SJSA1 (cell line): ENCODE measurements around the gene GSS. TPM values are rescaled to one million over a fixed set of nuclear protein-coding genes. Genes with fewer than 3 reads are reported as not detected.

ENCODE experiments used
- DNase-seq, 2 experiments: peaks; one replicate each; pipeline ENCODE4 v3.0.0-alpha.2; 2015 to 2020; ENCODE audit warnings: low spot score in 2 of 2, low read depth in 1 of 2
- H3K27ac ChIP-seq: fragments of 250-450 bp; sonication (Bioruptor Pico); 2 replicates; pipeline ENCODE4 v1.5.1; 2020; ENCODE audit warnings: mild to moderate bottlenecking, moderate library complexity
- H3K27me3 ChIP-seq: fragments of 250-450 bp; sonication (Bioruptor Pico); replicated peaks from 2 replicates; pipeline ENCODE4 v1.5.1; 2020; ENCODE audit warnings: mild to moderate bottlenecking, moderate library complexity
- H3K36me3 ChIP-seq: fragments of 250-450 bp; sonication (Bioruptor Pico); 2 replicates; pipeline ENCODE4 v1.5.1; 2020; ENCODE audit warnings: mild to moderate bottlenecking
- H3K4me1 ChIP-seq: fragments of 250-450 bp; sonication (Bioruptor Pico); replicated peaks from 2 replicates; pipeline ENCODE4 v1.6.1; 2021; ENCODE audit warnings: mild to moderate bottlenecking
- H3K4me3 ChIP-seq: fragments of 250-450 bp; sonication (Bioruptor Pico); 2 replicates; pipeline ENCODE4 v1.5.1; 2020; ENCODE audit warnings: mild to moderate bottlenecking
- H3K9me3 ChIP-seq: fragments of 250-450 bp; sonication (Bioruptor Pico); replicated peaks from 2 replicates; pipeline ENCODE4 v1.5.1; 2020; ENCODE audit warnings: mild to moderate bottlenecking
- total RNA-seq: library from RNA; depleted of rRNA; stranded (reverse); fragments of >200 nt; shearing (Covaris generic); gene quantifications from 2 replicates; pipeline ENCODE4 v1.2.3, GENCODE V29; 2014

GSS gene
- total RNA-seq, 1 experiment from 2014 or later = 91.2 TPM

DNA sequence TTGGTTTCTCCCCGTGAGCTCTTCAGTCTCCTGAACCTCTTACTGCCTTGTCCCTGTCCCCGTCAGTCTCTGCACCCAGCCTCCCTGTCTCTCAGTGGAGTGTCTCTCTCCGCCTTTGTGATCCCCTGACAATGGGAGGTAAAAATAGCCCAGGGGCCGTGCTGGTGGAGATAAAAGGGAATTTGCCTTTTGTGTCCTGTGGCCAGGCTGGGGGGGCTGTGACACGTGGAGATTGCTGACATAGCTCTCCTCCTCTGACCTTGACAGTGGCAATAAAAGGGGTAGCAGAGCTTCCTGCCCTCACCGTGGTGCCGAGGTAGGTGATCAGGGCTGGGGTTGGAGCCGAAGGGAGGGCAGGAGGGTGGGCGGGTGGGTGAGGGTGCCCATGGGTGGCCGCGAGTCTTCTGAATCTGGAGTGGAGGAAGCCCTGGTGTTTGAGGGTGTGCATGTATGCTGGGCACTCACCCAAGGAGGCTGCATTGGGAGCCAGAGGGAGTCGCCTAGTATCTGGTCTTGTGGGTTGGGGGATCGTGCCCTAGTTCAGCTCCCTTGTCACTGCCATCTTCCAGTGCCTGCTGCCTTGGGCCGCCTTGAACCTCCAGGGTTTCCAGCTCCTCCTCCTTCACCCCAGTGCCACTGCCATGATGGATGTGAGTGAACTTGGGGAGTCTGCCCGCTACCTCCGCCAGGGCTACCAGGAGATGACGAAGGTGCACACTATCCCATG lies 21.9 kb upstream of the GSS start:
- H3K27ac ChIP-seq = no peak overlapping the region
- no peaks in the 10 kb centered on the region for H3K36me3 ChIP-seq
- H3K27me3 ChIP-seq = no peaks in the 10 kb centered on the region
- H3K4me1 ChIP-seq = peaks cover 5% of the 10 kb centered on the region
- DNase-seq = peak; percentile 20 to 46
- H3K9me3 ChIP-seq = no peaks in the 10 kb centered on the region
- no peak overlapping the region for H3K4me3 ChIP-seq

DNA sequence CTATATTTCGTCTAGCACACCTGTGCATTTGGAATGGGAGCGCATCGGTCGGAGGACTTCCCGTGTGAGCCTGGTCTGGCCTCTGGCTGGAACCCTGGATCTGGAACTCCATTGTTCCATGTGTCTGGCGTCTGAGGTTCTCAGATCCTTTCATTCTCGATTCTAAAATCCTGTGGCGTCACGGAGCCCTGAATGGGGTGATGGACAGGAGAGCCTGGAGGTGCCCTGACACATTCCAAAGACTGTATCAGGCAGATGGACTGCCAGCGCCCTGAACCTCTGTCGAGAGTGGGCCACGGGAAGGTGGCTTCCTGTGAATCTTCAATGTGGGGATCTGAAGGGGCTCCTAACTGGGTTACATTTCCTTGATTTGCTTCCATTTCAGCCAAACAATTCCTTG lies 20.7 kb upstream of the GSS start:
- Histone ChIP-seq H3K4me1 (peaks cover 5% of the 10 kb centered on the region), H3K36me3 (no peaks in the 10 kb centered on the region), H3K27ac (no peak overlapping the region), H3K27me3 (no peaks in the 10 kb centered on the region), H3K9me3 (no peaks in the 10 kb centered on the region), H3K4me3 (no peak overlapping the region)
- DNase-seq = no peak

DNA sequence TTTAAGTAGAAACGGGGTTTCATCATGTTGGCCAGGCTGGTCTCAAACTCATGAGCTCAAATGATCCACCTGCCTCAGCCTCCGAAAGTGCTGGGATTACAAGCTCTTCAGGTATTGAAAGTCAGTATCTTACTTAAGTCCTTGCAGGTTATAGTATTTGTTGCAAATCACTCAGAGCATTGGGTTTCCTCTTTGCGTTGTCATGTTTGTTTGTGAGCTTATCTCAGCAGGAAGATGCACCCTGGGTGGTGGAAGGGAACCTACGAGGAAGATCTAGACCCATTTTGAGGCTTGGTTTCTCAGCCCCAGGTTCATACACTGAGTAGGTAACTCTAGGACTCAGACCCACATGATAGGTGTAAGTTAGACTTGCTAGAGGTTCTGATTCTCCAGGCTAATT lies 18.6 kb upstream of the GSS start:
- H3K27me3 ChIP-seq = no peaks in the 10 kb centered on the region
- H3K27ac ChIP-seq = no peak overlapping the region
- H3K36me3 ChIP-seq = no peaks in the 10 kb centered on the region
- DNase-seq = no peak
- peaks cover 5% of the 10 kb centered on the region for H3K4me1 ChIP-seq
- H3K4me3 ChIP-seq = no peak overlapping the region
- H3K9me3 ChIP-seq = no peaks in the 10 kb centered on the region

DNA sequence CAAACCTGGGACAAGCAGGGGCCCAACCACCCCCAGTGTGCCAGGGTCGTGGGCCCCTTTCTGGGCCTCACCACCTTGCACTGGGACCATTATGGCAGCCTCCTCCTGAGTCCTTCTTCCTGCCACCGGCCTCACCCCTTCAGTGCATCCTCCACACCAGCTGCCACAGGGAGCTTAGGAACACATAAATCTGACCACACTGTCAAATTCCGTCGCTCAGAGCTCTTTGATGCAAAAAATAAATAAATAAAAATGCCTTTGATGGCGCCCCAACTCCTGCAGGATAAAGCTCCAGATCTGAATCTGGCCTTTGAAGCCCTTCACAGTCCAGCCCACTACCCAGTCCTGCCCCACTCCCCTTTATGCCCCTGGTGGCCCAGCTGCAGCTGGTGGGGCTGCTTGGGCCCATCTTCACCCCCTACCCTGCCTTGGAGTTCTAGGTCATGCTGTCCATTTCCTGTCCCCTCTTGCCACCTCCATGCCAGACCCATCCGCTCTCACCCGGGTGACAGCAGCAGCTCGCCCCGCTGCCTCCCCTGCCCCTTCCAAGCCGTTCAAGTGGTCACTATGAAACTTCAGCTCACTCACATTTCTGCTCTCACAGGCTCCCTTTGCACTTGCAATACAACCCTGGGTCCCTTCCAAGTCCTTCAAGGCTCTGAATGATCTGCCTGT lies 16.1 kb upstream of the GSS start:
- H3K27me3 ChIP-seq = no peaks in the 10 kb centered on the region
- H3K36me3 ChIP-seq = no peaks in the 10 kb centered on the region
- H3K9me3 ChIP-seq = no peaks in the 10 kb centered on the region
- DNase-seq = no peak
- H3K4me3 ChIP-seq = no peak overlapping the region
- no peaks in the 10 kb centered on the region for H3K4me1 ChIP-seq
- H3K27ac ChIP-seq = no peak overlapping the region

DNA sequence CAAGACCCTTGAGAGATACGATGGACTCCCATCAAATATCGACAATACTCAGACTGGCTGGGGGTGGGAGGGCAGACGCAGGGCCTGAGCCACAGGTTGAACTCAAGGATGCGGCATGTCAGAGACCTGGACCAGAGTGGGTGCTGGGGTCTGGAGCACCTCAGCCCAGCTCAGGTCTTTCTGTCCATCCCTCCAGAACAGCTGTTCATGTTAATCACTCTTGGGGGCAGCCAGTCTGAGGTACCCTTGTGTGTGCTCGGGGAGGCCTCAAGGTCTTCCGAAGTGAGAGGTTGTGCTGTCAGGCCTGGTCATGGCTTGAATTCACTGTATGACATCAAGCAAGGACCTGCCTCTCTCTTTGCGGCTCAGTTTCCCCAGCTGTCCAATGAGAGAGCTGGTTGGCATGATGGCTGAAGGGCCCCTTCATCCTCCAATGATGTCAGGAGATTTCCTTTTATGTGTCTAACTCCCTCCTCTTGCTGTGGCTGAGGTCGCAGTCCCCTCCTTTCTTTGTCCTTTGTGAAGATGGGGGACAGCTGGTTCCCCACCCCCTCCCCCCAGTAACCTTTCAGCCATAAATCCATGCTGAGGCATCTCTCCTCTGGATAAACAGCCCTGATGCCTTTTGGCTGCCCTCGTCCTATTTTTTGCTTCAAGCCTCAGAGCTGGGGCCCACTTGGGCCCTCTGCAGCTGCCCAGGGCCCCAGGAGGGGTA lies 15.4 kb upstream of the GSS start:
- Histone ChIP-seq H3K36me3 (no peaks in the 10 kb centered on the region), H3K9me3 (no peaks in the 10 kb centered on the region), H3K4me3 (no peak overlapping the region), H3K4me1 (no peaks in the 10 kb centered on the region), H3K27ac (no peak overlapping the region), H3K27me3 (no peaks in the 10 kb centered on the region)
- no peak for DNase-seq

DNA sequence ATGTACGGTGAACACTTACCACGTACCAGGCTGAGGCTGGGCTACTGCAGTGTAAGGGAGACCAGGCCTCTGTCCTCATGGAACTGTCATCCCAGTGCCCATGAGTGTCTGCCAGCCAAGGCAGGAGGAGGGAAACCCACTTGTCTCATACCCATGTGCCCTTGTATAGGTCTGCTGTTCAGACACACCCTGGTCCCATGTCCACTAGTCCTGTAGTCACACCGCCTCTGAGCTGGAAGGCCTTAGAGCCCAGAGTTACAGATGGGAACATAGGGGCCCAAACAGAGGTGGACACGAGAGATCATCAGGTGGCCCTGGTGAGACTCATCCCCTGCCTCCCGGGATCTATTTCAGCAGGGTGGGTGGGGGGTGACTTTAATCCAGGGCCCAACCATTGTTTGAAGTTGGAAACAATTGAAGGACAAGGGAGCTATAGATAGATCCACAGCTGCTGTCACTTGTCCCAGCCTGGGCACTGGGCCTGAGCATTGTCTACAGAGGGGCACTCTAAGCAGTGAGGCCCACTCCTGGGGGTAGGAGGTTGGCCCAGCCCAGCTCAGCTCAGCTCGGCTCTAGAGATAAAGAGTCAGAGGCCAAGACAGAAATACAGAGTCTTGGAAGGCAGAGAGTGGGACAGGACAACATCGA lies 14.7 kb upstream of the GSS start:
- no peak overlapping the region for H3K27ac ChIP-seq
- no peak for DNase-seq
- no peak overlapping the region for H3K4me3 ChIP-seq
- H3K4me1 ChIP-seq = no peaks in the 10 kb centered on the region
- no peaks in the 10 kb centered on the region for H3K36me3 ChIP-seq
- no peaks in the 10 kb centered on the region for H3K27me3 ChIP-seq
- no peaks in the 10 kb centered on the region for H3K9me3 ChIP-seq

DNA sequence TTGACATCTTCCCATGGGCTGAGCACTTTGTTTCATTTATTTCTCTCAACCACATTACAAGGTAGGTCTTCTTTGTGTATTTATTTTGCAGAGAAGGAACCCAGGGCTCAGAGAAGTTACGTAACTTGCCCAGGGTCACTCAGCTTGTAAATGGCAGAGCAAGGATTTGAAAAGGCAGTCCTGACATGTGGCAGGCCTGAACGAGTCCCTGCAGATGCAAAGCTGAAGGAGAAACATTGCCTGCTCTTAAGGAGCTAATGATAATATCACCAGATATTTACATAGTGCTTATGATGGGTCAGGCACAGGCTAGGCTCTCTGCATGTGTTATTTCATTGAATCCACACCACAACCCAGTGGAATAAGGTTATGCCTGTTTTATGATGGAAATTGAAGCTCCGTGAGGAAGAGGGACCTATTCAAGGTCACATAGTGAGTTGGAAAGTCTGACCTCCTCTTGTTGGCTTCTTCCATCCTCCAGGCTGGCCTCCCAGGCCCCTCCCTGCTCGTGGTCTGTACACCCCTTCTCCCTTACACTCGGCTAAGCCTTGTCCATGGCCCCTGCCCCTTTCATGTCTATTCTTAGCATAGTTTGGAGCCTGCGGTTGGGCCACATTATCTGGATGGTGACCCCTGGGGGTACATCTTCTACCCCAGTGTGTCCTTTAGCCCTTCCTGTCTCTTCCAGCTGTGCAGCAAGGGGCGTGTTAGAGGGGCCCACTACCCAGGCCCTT lies 12.6 kb upstream of the GSS start:
- no peaks in the 10 kb centered on the region for H3K27me3 ChIP-seq
- H3K4me1 ChIP-seq = peaks cover 6% of the 10 kb centered on the region
- H3K36me3 ChIP-seq = no peaks in the 10 kb centered on the region
- DNase-seq = no peak
- H3K27ac ChIP-seq = no peak overlapping the region
- no peaks in the 10 kb centered on the region for H3K9me3 ChIP-seq
- H3K4me3 ChIP-seq = no peak overlapping the region

DNA sequence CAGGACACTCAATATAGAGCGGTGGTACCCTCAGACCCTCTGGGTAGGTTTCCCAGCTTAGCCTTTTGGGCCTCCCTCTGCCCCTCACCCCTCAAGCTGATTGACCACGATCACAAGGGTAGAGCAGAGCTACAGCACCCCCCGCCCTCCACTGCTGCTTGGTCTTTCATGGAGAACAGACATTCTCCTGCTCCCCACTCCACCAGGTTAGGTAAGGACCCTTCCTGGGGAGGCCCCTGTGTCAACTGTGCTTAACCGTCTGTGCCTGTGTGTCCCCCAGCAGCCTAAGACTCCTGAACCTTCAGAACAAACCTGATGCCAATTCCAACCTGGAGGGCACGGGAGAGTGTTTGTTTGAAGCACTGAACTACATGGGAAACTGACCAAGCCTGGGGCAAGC lies 11.8 kb upstream of the GSS start:
- H3K4me3 ChIP-seq = no peak overlapping the region
- H3K27me3 ChIP-seq = no peaks in the 10 kb centered on the region
- no peaks in the 10 kb centered on the region for H3K9me3 ChIP-seq
- H3K4me1 ChIP-seq = peaks cover 6% of the 10 kb centered on the region
- H3K27ac ChIP-seq = no peak overlapping the region
- no peaks in the 10 kb centered on the region for H3K36me3 ChIP-seq
- no peak for DNase-seq

DNA sequence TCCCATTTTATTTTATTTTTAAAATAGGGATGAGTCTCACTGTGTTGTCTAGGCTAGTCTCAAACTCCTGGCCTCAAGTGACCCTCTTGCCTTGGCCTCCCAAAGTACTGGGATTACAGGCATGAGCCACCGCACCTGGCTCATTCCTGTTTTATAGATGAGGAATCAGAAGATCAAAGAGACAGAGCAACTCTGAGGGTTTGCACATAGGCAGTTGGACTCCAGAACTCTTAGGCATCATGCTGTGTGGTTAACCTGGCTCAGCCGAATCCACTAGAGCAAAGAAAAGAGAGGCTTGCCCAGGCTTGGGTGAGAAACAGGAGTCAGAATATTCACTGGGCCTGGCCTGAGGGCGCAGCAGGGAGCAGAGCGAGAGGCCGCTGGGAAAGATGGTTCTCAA lies 9.4 kb upstream of the GSS start:
- Histone ChIP-seq H3K27ac (no peak overlapping the region), H3K36me3 (no peaks in the 10 kb centered on the region), H3K4me3 (no peak overlapping the region), H3K27me3 (no peaks in the 10 kb centered on the region), H3K4me1 (peaks cover 6% of the 10 kb centered on the region), H3K9me3 (no peaks in the 10 kb centered on the region)
- DNase-seq = no peak

DNA sequence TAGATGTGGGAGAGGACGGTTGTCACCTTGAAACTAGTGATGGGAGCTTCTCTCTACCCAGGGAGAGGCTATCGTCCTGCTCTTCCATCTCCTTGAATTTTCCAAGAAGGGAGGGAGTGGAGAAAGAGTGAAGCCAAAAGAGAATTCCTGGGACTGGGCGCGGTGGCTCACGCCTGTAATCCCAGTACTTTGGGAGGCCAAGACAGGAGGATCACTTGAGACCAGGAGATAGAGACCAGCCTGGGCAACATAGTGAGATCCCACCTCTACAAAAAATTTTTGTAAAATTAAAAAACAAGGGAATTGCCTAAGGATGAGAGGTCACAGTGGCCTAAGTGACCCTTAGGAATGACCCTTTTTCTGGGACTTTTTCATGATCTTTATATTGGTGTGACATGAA lies 8.9 kb upstream of the GSS start:
- H3K4me3 ChIP-seq = no peak overlapping the region
- H3K27ac ChIP-seq = no peak overlapping the region
- H3K4me1 ChIP-seq = peaks cover 6% of the 10 kb centered on the region
- no peaks in the 10 kb centered on the region for H3K9me3 ChIP-seq
- no peaks in the 10 kb centered on the region for H3K27me3 ChIP-seq
- no peaks in the 10 kb centered on the region for H3K36me3 ChIP-seq
- DNase-seq = no peak

DNA sequence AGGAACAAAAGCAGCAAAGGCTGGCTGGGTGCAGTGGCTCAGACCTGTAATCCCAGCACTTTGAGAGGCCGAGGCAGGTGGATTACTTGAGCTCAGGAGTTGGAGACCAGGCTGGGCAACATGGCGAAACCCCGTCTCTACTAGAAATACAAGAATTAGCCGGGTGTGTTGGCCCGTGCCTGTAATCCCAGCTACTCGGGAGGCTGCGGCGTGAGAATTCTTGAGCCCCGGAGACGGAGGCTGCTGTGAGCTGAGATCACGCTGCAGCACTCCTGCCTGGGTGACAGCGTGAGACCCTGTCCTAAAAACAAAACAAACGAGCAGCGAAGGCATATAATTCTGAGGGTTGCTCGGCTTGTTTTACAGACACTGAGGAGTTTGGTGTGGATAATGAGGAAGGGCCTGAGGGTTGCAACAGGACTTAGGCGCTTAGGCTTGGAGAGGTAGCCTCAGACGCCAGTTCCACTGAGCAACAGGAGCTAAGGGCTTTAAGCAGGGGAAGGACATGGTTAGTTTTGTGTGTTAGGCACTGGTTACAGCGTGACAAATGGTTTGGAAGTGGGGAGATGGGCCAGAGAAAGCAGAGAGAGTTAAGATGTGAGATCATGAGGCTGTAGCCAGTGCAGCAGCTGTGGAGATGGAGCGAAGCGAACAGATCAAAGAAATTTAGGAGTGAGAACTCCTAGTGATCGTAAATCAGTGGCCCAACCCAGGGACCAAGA lies 1.3 kb upstream of the GSS start:
- DNase-seq = no peak
- no peak overlapping the region for H3K27ac ChIP-seq
- no peak overlapping the region for H3K4me3 ChIP-seq
- peaks cover 10% of the 10 kb centered on the region for H3K4me1 ChIP-seq
- H3K36me3 ChIP-seq = 0 out of 2 replicates have a peak, but pooled peaks cover 2% of the 10 kb centered on the region
- H3K9me3 ChIP-seq = no peaks in the 10 kb centered on the region
- H3K27me3 ChIP-seq = no peaks in the 10 kb centered on the region

DNA sequence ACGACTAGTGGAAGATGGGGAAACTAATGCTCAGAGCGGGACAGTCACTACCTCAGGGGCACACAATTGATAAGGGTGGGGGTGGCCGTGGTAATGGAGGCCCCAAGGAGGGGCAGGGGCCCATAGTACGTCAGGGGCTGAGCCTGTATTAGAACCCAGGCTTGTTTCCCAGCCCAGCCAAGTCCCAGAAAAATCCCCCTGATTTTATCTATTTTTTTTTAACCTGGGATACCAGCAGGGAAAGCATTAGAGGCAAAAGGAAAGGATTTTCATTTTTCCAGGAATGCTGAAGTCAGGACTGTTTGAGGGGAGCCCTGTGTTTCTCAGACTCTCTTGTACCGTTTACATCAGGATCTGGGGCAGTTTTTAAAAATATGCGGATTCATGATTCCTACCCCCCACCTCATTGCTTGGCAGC lies 444 bp upstream of the GSS start:
- Histone ChIP-seq H3K27me3 (no peaks in the 10 kb centered on the region), H3K27ac (peak overlapping the region; percentile 81), H3K36me3 (peaks cover 11% of the 10 kb centered on the region), H3K4me1 (peaks cover 10% of the 10 kb centered on the region), H3K9me3 (no peaks in the 10 kb centered on the region), H3K4me3 (peak overlapping the region; percentile 58)
- DNase-seq = no peak

DNA sequence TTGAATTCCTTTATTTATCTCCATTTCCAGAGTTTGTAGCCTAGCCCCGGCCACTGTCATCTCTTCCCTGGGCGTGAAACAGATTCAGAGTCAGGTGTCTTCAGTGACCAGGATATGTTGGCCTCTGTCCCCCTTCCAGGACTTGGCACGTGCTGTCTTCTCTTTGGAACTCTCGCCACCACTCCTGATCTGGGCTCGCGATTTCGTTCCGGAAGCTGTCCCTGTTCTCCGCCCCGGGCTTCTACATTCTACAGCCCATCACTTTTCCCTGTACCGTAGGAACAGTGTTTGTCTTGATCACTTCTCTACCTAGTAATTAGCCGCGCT lies 739 bp downstream of the GSS start:
- Histone ChIP-seq H3K4me1 (peaks cover 10% of the 10 kb centered on the region), H3K27me3 (no peaks in the 10 kb centered on the region), H3K36me3 (peaks cover 20% of the 10 kb centered on the region), H3K27ac (peak overlapping the region; percentile 81), H3K4me3 (peak overlapping the region; percentile 58), H3K9me3 (no peaks in the 10 kb centered on the region)
- DNase-seq = no peak
